ENCODE data around the gene ARHGAP36.

ARHGAP36 gene

GRCh38 chrX:131058136-131058868 is at the start of gene ARHGAP36:
Gene ARHGAP36, plus strand, starts transcription at chrX:131058346. Its CDS starts 23,320 bp downstream, at chrX:131081666.
- no peak for DNase-seq

- DNase-seq: no peak
Observed at GRCh38 chrX:131010186-131010585, 48.0 kb upstream of the ARHGAP36 start.

- DNase-seq: no peak
Observed at GRCh38 chrX:131025336-131025735, 32.8 kb upstream of the ARHGAP36 start.

DNA sequence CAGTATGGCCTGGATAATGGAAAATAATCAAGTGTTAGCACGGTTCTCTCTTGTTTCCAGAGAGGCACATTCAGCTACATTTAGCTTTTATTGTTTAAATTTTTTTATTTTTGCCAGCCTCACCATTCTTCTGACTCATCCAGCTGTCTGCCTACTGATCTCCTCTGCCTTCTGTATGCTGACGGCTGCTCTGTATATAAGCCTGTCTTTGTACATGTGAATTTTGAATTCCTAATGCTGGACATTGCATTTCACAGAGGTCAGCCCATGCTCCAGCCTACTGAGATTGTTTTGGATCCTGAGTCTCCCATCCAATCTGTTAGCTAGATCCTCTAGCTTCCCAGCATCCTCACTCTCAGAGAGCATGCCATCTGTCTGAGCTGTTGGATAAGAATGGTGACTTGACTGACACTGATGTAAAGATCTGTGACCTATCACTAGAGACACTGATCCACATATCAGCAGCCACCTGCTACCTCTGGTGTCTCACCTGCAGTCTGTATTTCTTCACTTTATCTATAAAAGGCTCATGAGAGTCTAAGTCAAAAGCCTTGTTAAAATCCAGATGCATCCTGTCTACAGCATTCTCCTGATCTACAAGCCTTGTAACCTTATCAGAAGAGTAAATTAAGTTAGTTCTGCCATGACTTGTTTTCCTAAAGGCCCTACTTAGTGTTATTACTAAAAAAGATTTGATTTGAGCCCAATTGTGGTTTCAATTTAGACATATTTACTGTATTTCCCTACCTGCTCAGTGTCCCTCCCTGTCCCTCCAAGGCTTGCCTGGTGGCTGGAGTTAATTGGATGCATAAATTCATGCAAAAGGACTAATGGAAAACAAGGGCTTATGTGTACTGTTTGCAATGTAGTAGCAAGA is 25.6 kb upstream of the ARHGAP36 start:
- no peak for DNase-seq

- no peak for DNase-seq
Observed at GRCh38 chrX:131034063-131034462, 24.1 kb upstream of the ARHGAP36 start.

DNA sequence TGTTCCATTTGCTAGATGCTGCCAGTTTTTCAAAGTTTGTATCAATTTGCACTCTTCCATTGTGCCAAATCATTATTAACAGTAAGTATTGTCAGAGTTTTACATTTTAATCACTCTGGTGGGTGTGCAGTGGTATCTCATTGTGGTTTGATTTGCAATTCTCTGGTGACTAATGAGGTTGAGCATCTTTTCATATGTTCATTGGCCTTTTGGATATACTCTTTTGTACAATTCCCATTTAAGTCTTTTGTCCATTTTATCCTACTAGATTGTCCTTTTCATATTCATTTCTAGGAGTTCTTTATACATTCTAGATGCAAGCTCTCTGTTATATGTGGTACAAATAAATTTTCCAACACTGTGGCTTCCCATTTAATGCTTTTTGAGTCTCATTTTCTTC is 17.4 kb upstream of the ARHGAP36 start:
- DNase-seq: no peak

GRCh38 chrX:131041667-131042066 is 16.5 kb upstream of the ARHGAP36 start:
- DNase-seq: no peak

DNA sequence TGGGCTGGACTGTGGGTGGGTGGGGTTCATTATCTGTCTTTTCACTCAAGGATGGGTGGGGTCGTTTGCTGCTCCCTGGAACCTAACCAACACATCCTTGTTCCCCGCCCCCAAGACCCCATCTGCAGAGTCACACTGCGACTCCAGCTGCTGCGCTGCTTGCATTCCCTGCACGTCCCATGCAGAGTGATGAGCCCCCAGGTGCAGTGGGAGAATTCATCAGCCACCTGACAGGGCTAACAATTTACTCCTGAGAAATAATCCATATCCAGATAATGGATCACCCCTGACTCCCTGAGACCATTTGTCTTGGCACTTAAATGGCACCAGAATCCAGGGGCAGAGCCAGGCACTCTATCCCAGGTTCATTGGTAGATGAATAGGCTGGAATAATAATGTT is 12.4 kb upstream of the ARHGAP36 start:
- no peak for DNase-seq

DNA sequence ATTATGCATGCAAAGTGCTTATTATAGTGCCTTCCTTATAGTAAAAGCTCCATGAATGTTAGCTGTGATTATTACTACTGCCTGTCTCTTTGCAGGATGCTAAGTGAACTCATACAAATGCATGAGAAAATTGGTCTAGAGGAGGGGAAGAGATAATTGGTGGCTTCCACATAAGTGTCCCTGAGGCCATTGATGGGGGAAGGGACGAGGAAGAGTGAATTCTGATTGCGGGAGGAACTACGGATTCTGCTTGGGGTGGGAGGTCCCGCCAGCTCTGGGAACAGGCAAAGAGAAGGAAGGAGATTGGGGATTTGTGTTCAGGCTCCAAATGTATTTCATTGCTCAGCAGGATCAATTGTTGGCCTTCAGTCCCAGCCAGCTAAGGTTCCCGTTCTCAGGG is 11.6 kb upstream of the ARHGAP36 start:
- no peak for DNase-seq

DNA sequence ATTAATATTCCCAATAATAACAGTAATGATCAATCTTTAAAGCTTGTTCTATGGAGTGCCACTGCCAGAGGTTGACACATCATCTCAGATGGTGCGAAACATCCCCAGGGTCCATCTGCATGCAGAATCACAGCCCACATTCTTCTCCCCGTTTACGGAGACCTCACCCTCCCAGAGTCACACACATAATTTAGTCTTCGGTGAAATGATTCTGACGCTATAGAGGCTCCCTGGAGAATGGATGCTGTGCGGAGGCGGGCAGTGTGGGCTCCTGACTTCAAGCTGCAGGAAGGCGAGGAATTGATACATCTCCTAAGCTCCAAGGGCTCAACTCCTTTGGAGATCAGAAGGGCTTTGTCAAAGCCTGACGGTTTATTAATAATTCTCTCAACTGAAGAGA is 11.0 kb upstream of the ARHGAP36 start:
- DNase-seq: no peak

- DNase-seq: no peak
Observed at GRCh38 chrX:131053076-131053475, 5.1 kb upstream of the ARHGAP36 start.

GRCh38 chrX:131054906-131055305 is 3.2 kb upstream of the ARHGAP36 start:
- DNase-seq: no peak

DNA sequence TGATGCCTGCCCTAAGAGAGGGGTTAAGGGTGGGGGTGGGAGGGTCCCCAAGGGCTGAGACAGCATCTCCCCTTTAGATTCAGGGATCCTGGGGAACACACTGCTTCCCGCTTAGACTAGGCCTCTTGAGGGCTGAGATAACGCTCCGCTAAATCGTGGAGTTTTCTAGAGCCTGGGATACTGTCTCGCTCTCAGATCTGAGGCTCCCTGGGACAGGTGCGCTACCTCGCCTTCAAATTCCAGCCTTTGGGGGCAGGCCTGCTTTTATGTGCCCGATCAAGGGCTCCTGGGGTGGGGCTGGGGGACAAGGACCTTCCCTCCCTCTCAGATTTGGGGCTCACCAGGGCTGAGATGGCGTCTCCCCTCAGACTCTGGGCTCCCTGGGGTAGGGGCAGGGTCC is 440 bp upstream of the ARHGAP36 start:
- DNase-seq: no peak

DNA sequence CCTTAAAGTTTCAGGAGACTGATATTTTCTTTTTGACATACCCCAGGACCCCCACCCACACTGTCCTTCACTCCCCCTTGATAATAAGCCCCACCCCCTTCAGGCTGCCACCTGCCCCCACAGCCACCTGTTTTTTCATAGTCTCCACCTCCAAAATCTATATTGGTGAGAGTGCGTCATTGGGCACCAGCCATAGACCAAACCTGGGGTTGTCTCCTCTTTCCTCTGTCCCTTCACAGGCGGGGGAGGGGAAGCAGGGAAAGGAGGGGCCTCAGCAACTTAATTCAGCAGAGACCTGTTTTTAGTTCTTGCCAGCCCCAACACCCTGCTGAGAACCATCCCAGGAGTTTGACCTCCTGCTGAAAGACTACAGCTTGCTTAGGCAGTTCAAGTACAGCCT is 1.1 kb downstream of the ARHGAP36 start:
- no peak for DNase-seq

GRCh38 chrX:131060147-131060546 is 2.0 kb downstream of the ARHGAP36 start:
- DNase-seq: no peak

DNA sequence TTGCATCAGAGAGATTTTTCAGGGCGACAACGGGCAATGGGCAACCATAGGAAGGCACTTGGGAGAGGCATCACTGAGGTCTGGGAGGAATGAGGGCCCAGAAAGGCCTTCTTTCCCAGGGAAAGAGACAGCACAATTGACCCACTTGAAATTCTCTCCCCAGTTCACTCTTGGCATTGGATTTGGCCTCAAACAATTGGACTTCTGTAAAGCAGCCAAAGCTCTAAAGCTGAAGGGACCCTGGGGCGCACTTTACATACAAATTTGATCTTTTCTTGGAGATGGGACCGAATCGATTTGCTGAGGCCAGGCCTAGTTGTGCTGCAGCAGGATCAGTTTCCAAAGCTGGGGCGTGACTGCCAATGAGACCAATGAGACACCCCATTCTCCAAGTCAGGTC is 3.2 kb downstream of the ARHGAP36 start:
- no peak for DNase-seq

- no peak for DNase-seq
Observed at GRCh38 chrX:131063613-131064012, 5.5 kb downstream of the ARHGAP36 start.

- no peak for DNase-seq
Observed at GRCh38 chrX:131066237-131066636, 8.1 kb downstream of the ARHGAP36 start.

DNA sequence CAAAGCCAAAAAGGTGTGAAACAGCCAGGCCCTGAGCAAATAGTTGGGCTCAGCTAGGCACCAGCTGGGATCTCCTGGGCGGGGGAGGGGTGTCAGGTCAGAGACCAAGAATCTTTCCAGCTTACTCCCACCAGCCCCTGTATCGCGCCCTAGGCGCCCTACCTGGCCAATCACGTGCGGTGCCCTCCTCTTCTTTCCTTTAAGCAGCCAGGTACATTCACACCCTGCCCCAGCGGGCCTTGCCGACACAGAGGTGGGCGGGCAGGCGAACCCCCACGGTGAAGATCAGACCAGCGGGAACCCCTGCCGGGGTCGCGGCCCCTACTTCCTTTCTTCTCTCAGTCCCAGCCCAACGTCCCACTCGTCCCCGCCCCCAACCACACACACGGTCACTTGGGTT is 9.1 kb downstream of the ARHGAP36 start:
- no peak for DNase-seq

DNA sequence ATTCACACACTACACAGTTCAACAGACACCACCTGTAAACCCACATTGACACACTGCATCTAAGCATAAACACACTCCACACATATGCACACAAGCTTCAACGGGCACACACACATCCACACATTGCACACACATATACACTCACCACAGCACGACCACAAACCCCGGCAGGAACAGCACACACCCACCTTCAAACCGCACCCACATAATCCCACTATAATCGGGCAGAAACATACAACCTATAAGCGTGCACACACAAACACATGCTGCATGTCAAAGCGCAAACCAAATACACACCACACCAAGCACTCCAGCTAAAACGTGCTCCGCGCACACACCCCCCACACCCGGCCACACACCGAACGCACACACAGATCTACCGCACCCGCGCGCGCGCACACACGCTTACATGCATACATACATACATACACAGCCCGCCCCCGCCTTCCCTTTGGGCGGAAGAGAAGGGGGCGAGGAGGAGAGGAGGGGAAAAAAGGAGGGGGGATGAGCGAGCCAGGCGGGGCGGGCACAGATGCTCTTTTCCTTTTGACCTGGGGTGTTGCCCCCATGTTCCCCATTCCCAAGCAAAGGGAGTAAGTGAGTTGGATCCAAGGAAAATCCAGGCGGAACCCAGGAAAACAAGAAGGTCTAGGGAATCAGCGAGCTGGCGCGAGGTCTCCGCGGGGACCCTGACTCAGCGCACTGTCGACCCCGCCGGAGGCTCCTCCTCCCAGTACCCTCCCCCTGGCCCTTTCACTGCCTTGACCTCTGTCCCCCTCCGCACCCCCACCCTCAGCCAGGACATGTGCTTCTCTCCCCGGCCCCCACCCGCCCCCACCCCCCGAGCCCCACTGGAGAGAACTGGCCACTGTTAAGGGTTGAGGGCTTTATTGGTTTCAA is 9.9 kb downstream of the ARHGAP36 start:
- DNase-seq: no peak

DNA sequence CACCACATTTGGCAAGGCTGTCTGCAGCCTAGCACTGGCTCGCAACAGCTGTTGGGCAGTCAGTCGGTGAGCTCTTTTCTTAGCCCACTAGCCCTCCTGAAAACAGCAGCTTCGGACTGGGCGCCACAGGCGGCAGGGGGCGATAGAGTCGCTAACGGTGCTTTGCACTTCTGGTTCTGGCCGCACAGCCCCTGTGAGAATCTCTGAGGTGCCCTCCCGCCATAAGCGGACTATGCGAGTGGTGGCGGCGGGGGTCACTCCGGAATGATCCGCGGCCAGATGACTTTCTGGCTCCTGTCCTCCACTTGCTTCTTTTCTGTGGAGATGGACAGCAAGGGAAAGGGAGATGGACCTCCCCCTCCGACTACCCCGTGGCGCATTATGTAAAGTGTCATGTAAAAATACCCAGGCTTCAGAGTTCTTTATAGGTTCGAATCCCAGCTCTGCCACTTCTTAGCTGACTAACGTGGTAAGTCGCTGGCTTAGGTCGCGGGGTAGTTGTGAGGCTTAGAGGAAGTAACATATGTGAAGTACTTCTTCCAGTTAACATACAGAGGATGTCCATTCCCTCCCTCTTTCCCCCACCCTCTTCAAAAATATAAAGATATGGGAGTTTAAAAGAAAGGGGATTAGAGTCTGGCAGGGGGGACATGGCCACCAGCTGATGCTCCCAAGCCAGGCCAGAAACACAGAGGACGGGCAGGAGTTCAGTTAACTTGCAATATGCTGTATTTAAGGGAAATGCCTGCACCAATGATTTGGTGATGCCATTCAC is 11.0 kb downstream of the ARHGAP36 start:
- no peak for DNase-seq

- DNase-seq: no peak
Observed at GRCh38 chrX:131072871-131073571, 14.9 kb downstream of the ARHGAP36 start.

All from NCI-H1092 treated with DMSO at 0.1 percent for 48 hours (cell line).